Naive B cell (primary cell): ENCODE data around the gene PTPRK. TPM values are rescaled to one million over a fixed set of nuclear protein-coding genes. Genes with fewer than 3 reads are reported as not detected.
A peak's percentile ranks its signal among the peaks of the same experiment; 100 is the strongest.

Experiments used
- ATAC-seq, 2 donors: fragments of 150-1000 bp; cut with Tn5 transposase; 2 replicates each; pipeline ENCODE4 v1.10.0; 2021; ENCODE audit warnings: low read depth in 2 of 2, mild to moderate bottlenecking in 2 of 2, moderate library complexity in 2 of 2
- DNase-seq: peaks from one replicate; pipeline ENCODE4 v3.0.0; 2022
- H3K27ac Mint-ChIP-seq, 6 donors: one replicate each; pipeline ENCODE4 v1.8.0; 2020 to 2022; ENCODE audit warnings: mild to moderate bottlenecking in 6 of 6, mixed read lengths in 6 of 6, moderate library complexity in 5 of 6, inconsistent platforms in 2 of 6
- H3K27me3 Mint-ChIP-seq, 3 donors: one replicate each; pipeline ENCODE4 v1.8.0; 2021 to 2022; ENCODE audit warnings: mixed read lengths in 3 of 3, mild to moderate bottlenecking in 1 of 3
- H3K36me3 Mint-ChIP-seq, 2 donors: one replicate each; pipeline ENCODE4 v1.8.0; 2020 to 2022; ENCODE audit warnings: mixed read lengths in 2 of 2, inconsistent platforms in 1 of 2, mild to moderate bottlenecking in 1 of 2
- H3K4me1 Mint-ChIP-seq, 3 donors: one replicate each; pipeline ENCODE4 v1.8.0; 2020 to 2022; ENCODE audit warnings: mixed read lengths in 3 of 3, inconsistent platforms in 1 of 3, mild to moderate bottlenecking in 1 of 3, moderate library complexity in 1 of 3
- H3K4me3 Mint-ChIP-seq, 8 donors: one replicate each; pipeline ENCODE4 v1.8.0; 2020 to 2022; ENCODE audit warnings: mild to moderate bottlenecking in 8 of 8, mixed read lengths in 8 of 8, moderate library complexity in 8 of 8, inconsistent platforms in 2 of 8
- H3K9me3 Mint-ChIP-seq, 7 donors: one replicate each; pipeline ENCODE4 v1.8.0; 2020 to 2022; ENCODE audit warnings: mixed read lengths in 7 of 7, mild to moderate bottlenecking in 5 of 7, inconsistent platforms in 2 of 7, moderate library complexity in 1 of 7
- polyA plus RNA-seq, 6 donors: library from polyadenylated mRNA; unstranded; fragments of 300-500 nt; fragmentation: Illumina TruSeq; gene quantifications; one replicate each; pipeline ENCODE4 v1.2.3, GENCODE V29; 2021; ENCODE audit warnings: low read depth in 6 of 6

The PTPRK gene
- polyA plus RNA-seq, 6 donors from 2014 or later, result 27.6 to 43.4 (median 34.3) TPM

DNA sequence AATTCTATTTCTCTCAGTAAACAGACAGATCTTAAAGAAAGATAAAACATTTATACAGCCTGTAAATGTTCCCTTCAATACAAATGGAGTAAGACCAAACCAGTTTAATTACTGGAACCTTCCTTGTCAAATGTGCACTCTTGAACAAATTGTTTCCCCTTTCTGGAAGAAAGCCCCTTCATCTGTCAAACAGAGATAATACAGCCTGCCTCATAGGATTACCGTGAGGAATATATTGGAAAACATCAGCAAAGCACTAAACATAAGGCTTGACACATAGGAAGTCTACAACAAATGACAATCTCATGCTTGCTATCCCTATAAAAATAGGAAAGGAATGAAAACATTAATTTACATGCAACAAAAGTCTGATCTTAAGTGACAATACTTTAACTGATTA lies 173.8 kb downstream of the PTPRK start:
- Mint-ChIP-seq H3K4me1 (no peaks in the 10 kb centered on the region), H3K27me3 (peaks cover 0 to 6% (median 0%) of the 10 kb centered on the region in 3 donors), H3K36me3 (no peaks in the 10 kb centered on the region), H3K9me3 (no peaks in the 10 kb centered on the region), H3K4me3 (no peak overlapping the region), H3K27ac (no peak overlapping the region)
- DNase-seq (no peak), ATAC-seq (no peak)

DNA sequence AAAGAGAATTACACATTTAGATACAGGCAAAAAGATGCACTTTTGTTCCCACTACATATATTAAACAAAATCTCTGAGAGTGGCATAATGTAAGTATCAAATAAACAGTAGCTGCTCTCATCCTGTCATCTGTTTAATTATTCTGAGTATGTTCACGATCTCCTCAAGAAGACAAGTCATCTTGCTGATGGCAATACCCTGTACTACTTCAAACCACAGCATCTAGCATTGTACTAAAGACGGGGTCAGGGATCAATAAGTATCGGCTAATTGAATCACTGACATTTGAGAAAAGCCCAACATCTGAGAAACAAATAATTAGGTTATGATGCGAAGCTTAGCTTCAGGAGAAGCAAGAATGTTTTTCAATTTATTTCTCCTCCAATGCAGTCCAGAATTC lies 175.1 kb downstream of the PTPRK start:
- no peaks in the 10 kb centered on the region for H3K4me1 Mint-ChIP-seq
- no peak for DNase-seq

DNA sequence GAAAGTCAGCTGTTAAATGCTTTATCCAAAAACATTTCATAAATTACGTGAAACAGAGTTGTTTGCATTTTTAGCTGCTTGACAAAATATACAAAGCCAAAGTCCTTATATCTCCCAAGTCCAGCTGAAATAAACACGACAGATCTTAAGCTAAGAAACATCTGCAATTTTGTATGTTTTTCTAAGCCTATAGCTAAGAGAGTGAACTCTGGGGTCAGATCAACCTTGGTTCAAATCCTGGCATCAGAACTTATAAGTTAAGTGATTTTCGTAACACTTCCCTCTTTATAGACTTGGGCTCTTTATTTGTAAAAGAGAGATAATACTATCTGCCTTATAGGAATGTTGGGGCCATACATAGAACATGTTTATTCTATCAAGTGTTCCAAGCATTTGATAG lies 176.7 kb downstream of the PTPRK start:
- no peak overlapping the region for H3K27ac Mint-ChIP-seq
- no peaks in the 10 kb centered on the region for H3K9me3 Mint-ChIP-seq
- DNase-seq (no peak), ATAC-seq (no peak)
- no peaks in the 10 kb centered on the region for H3K36me3 Mint-ChIP-seq
- H3K4me1 Mint-ChIP-seq, result no peaks in the 10 kb centered on the region
- H3K27me3 Mint-ChIP-seq, result peaks cover 0 to 6% (median 0%) of the 10 kb centered on the region in 3 donors
- no peak overlapping the region for H3K4me3 Mint-ChIP-seq

More for the DNA sequence above, 175.1 kb downstream of the PTPRK start:
- no peaks in the 10 kb centered on the region for H3K9me3 Mint-ChIP-seq
- H3K4me3 Mint-ChIP-seq, result no peak overlapping the region
- H3K36me3 Mint-ChIP-seq, result no peaks in the 10 kb centered on the region
- no peak overlapping the region for H3K27ac Mint-ChIP-seq
- peaks cover 0 to 6% (median 0%) of the 10 kb centered on the region in 3 donors for H3K27me3 Mint-ChIP-seq
- no peak for ATAC-seq

DNA sequence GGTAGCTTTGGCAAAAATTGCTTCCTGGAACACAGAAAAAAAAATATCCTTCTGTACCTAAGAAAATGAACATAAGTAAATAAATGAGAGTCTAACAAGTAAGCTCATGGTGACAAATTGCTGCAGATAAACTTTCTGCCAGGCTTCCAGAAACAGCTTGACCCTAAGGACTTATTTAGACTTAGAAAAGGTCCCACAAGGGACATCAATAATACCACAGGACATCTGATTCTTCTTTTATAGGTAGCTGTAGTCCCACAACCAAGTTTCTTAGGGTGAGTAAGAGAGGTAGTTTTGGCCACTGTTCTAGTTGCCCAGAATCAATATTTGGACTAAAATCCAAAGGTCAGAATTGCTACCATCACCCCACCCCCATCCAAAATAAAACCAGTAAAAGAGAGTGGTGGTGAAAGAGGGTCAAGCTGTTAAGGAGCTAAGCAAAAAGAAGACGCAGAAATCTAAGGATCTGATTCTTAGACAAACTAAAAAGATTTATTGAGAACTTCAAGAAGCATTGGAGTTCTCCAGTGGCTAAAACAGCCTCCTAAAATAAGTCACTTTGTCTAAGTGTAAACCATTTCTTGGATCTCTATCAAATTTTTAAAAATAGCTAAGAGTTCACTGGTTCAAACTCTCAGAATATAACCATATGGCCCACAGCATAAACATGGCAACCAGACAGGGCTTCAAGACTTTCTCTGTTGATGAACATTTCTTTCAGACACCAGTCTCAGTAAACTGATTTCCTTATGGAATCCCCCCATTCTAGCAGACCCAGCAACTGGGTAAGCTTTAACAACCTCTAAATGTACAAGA lies 180.6 kb downstream of the PTPRK start:
- no peaks in the 10 kb centered on the region for H3K4me1 Mint-ChIP-seq
- no peak overlapping the region for H3K27ac Mint-ChIP-seq
- peaks cover 0 to 6% (median 0%) of the 10 kb centered on the region in 3 donors for H3K27me3 Mint-ChIP-seq
- ATAC-seq (no peak), DNase-seq (no peak)
- no peaks in the 10 kb centered on the region for H3K9me3 Mint-ChIP-seq
- H3K36me3 Mint-ChIP-seq, result no peaks in the 10 kb centered on the region
- H3K4me3 Mint-ChIP-seq, result no peak overlapping the region

DNA sequence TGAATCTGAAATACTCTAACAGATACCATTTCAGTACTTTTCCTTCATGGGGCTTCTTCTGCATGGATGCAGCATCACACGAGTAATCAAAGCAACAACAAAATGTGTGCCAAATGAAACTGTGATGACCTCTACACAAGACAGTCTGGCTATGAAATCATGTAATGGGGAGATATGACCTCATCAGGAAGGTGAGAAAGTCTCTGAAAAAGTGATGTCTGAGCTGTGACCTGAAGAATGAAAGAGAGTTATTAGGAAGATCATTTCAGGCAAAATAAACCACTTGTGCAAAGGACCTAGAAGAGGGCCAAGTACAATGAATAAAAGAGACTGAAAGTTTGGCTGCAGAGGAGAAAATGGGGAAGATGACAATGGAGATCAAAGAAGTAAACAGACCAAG lies 182.8 kb downstream of the PTPRK start:
- DNase-seq (no peak), ATAC-seq (no peak)
- Mint-ChIP-seq H3K36me3 (no peaks in the 10 kb centered on the region), H3K4me3 (no peak overlapping the region), H3K9me3 (no peaks in the 10 kb centered on the region), H3K4me1 (no peaks in the 10 kb centered on the region), H3K27me3 (no peaks in the 10 kb centered on the region), H3K27ac (no peak overlapping the region)

DNA sequence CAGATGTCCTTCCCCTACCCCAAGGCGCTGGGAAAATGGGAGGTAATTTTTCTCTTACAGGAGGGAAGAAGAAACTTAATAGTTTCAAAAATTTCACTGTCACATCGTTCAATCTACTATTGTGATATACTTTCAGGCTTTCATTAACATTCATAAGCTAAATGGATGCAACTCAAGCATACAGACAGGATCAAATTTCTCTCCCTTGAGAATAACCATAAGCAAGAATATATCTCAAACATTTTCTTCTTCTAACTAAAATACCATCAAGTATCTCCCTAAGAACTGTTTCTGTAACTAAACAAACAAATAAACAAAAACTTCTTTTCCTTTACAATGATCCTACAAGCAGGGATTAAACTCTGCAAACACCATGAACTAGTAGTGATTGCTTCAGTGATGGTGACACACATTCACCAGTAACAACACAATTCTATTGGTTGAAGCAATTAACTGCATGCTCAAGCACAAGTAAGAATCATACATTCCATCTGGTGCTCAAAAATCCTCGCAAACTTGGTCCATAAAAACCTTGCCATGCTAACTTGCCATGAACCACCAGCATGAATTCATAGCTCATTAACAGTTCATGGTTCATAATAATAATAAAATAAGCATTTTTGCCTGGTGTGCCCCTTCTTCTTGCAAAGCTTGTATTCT lies 183.8 kb downstream of the PTPRK start:
- DNase-seq (no peak), ATAC-seq (no peak)
- no peaks in the 10 kb centered on the region for H3K9me3 Mint-ChIP-seq
- no peaks in the 10 kb centered on the region for H3K36me3 Mint-ChIP-seq
- no peaks in the 10 kb centered on the region for H3K27me3 Mint-ChIP-seq
- H3K4me3 Mint-ChIP-seq, result no peak overlapping the region
- no peaks in the 10 kb centered on the region for H3K4me1 Mint-ChIP-seq
- H3K27ac Mint-ChIP-seq, result no peak overlapping the region

DNA sequence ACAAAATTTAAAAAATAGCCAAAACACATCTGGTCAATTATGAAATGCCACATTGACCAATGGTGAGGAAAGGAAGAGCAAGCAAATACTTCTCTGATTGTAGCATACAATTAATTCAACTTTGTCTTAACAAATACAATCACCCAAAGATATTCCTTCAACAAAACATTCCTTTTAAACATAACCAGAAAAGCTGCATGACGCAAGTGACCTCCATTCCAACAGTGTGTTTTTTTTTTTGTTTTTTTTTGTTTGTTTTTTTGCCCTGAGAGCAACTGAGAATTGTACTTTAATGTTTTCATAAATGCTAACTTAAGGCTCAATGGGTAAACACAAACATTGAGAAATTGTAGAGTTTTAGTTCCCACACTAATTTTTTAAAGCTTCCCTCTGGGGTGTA lies 184.4 kb downstream of the PTPRK start:
- no peak overlapping the region for H3K27ac Mint-ChIP-seq
- H3K4me3 Mint-ChIP-seq, result no peak overlapping the region
- H3K36me3 Mint-ChIP-seq, result no peaks in the 10 kb centered on the region
- H3K4me1 Mint-ChIP-seq, result no peaks in the 10 kb centered on the region
- ATAC-seq (no peak), DNase-seq (no peak)
- H3K27me3 Mint-ChIP-seq, result peaks cover 0 to under 1% (median 0%) of the 10 kb centered on the region in 3 donors
- H3K9me3 Mint-ChIP-seq, result no peaks in the 10 kb centered on the region

DNA sequence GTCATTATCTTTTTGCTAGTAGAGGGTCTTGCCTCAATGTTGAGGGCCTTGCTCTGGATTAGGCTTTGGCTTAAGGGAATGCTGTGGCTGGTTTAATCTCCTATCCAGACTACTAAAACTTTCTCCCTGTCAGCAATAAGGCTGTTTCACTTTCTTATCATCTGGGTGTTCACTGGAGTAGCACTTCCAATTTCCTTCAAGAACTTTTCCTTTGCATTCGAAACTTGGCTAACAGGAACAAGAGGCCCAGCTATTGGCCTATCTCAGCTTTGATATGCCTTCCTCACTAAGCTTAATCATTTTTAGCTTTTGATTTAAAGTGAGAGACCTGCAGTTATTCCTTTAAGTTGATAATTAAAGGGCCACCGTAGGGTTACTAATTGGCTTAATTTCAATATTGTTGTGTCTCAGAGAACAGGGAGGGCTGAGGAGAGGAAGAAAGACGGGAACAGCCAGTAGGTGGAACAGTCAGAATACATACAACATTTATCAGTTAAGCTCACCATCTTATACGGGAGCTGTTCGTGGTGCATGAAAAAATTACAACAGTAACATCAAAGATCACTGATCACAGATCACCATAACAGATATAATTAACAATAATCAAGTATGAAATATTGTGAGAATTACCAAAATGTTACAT lies 186.7 kb downstream of the PTPRK start:
- DNase-seq (no peak), ATAC-seq (no peak)
- Mint-ChIP-seq H3K27ac (no peak overlapping the region), H3K9me3 (no peaks in the 10 kb centered on the region), H3K4me3 (no peak overlapping the region), H3K27me3 (peaks cover 0 to 8% (median 0%) of the 10 kb centered on the region in 3 donors), H3K36me3 (no peaks in the 10 kb centered on the region), H3K4me1 (no peaks in the 10 kb centered on the region)

DNA sequence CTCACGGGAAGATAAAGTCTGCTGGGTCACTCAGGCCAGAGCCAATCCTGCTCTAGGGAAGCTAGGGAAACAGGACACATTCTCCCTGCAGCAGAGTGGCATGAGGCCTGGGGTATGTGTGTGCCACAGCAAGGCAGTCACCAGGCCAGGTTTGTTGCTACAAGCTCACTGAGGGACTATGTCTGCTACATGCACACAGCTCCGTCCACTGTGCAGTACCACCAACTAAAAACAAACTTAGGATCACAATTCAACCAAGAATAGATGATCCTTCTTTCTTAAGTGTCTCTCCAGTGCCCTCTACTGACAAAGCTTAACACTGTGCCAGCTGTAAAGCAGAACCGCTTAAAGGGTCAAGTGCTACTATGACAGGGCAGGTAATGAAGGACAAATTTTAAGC lies 192.5 kb downstream of the PTPRK start:
- H3K36me3 Mint-ChIP-seq, result no peaks in the 10 kb centered on the region
- peaks cover 0 to 4% (median 0%) of the 10 kb centered on the region in 7 donors for H3K9me3 Mint-ChIP-seq
- H3K4me3 Mint-ChIP-seq, result no peak overlapping the region
- peak; percentile 42 to 65 for ATAC-seq
- no peaks in the 10 kb centered on the region for H3K4me1 Mint-ChIP-seq
- DNase-seq, result peak; percentile 25
- H3K27me3 Mint-ChIP-seq, result peaks cover 0 to 8% (median 0%) of the 10 kb centered on the region in 3 donors
- H3K27ac Mint-ChIP-seq, result no peak overlapping the region

DNA sequence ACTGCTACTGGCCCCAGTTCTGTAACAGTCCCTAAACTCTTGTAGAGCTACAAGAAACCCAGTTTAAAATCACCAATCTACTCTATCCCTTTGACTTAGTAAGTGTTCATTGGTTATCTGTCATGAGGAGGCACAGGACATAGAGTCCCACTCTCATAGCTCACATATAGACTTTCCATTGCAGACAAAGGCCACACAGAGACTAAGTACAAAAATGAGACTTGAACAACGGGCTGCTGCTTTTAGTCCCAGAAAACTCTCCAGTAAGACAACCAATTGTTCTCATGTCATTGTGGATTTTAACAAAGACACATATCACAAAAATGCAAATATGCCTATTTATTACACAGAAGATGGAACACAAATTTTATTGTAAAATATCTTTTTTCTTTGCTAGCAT lies 197.4 kb downstream of the PTPRK start:
- DNase-seq (no peak), ATAC-seq (no peak)
- no peaks in the 10 kb centered on the region for H3K4me1 Mint-ChIP-seq
- no peaks in the 10 kb centered on the region for H3K36me3 Mint-ChIP-seq
- no peak overlapping the region for H3K4me3 Mint-ChIP-seq
- no peaks in the 10 kb centered on the region for H3K27me3 Mint-ChIP-seq
- H3K27ac Mint-ChIP-seq, result no peak overlapping the region
- peaks cover 0 to 2% (median 0%) of the 10 kb centered on the region in 7 donors for H3K9me3 Mint-ChIP-seq

DNA sequence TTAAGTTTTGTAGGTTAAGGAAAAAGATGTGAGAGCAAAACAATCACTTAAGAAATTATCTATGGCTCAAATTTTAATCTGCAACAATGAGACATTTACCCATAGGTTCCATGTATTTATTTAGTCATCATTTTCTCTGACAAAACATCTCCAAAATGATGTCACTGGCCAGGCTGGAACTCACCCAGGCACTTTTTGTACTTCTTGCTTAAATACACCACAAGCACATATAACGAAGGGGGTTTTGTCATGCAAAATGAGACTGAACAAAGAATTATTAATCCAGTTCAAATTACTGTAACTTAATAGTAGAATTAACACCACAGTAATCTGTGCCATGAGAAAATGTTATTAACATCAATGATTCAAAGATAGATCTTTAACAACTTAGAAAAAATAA lies 200.5 kb downstream of the PTPRK start:
- Mint-ChIP-seq H3K27ac (no peak overlapping the region), H3K27me3 (no peaks in the 10 kb centered on the region), H3K4me1 (no peaks in the 10 kb centered on the region), H3K9me3 (no peaks in the 10 kb centered on the region), H3K4me3 (no peak overlapping the region), H3K36me3 (no peaks in the 10 kb centered on the region)
- no peak for ATAC-seq
- DNase-seq, result no peak

DNA sequence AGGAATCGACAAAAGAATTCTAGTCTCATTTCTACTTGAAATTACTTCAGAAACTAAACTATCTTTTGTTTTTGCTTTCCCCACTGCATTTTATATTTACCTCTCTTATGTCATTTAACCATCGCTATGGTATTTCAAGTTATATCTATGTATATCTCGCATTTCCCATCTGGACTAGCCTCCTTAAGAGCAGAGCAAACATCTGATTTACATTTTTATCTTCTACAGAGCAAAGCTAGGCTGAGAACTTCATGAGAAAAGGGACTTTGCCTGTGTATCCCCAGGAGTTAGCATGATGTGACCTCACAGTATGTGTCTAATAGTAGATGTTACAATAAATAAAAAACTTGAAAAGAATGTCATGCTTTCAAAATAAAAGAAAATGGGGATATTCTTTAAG lies 201.2 kb downstream of the PTPRK start:
- H3K27me3 Mint-ChIP-seq, result no peaks in the 10 kb centered on the region
- H3K4me1 Mint-ChIP-seq, result no peaks in the 10 kb centered on the region
- no peak overlapping the region for H3K4me3 Mint-ChIP-seq
- H3K27ac Mint-ChIP-seq, result no peak overlapping the region
- no peak for DNase-seq
- H3K9me3 Mint-ChIP-seq, result no peaks in the 10 kb centered on the region
- no peaks in the 10 kb centered on the region for H3K36me3 Mint-ChIP-seq
- no peak for ATAC-seq

DNA sequence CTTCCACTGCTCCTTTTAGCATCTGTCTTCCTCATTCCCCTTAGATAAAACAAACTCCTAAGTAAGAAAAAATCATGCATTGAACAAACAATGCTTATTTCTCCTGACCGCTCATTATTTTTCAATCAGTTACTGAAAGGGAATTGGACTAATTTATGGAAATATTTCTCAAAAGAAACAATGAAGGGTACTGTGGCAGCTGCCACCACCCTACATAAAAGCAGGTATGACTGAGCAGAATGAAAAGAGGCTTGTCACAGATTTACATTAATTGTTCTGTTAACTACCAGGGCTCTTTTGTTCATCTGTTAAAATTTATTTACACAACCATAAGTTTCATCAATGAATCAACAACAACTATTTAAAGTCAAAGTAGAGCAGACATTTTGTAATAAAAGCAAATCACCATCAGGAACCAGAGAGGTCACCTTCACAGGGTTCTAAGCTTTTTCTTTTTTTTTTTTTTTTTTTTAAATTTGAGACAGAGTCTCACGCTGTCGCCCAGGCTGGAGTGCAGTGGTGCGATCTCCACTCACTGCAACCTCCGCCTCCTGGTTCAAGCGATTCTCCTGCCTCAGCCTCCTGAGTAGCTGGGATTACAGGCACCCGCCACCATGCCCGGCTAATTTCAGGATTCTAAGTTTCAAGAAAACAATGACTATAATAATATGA lies 204.0 kb downstream of the PTPRK start:
- no peak for DNase-seq
- no peaks in the 10 kb centered on the region for H3K36me3 Mint-ChIP-seq
- no peak overlapping the region for H3K27ac Mint-ChIP-seq
- no peaks in the 10 kb centered on the region for H3K9me3 Mint-ChIP-seq
- no peak overlapping the region for H3K4me3 Mint-ChIP-seq
- H3K27me3 Mint-ChIP-seq, result no peaks in the 10 kb centered on the region
- ATAC-seq, result no peak
- peaks cover 5 to 9% (median 5%) of the 10 kb centered on the region in 3 donors for H3K4me1 Mint-ChIP-seq
